DOHH2 (cell line): Measurements from ENCODE around the gene PPCDC.

Source experiments
- H3F3A ChIP-seq: fragments of 200-600 bp; sonication (generic), shearing (Covaris generic); 2 replicates; pipeline ENCODE4 v1.6.0; 2016; ENCODE audit warnings: antibody characterized with exemption, mild to moderate bottlenecking; ENCODE audit not compliant: control insufficient read depth, insufficient read depth
- H3K27ac ChIP-seq: fragments of 200-600 bp; sonication (generic); 2 replicates; pipeline ENCODE4 v1.5.1; 2014; ENCODE audit warnings: low read depth, mild to moderate bottlenecking, low read length, moderate library complexity
- H3K27me3 ChIP-seq: fragments of 200-600 bp; sonication (generic); 2 replicates; pipeline ENCODE4 v1.6.1; 2014; ENCODE audit warnings: mild to moderate bottlenecking, low read length, mixed read lengths; ENCODE audit not compliant: control insufficient read depth
- H3K36me3 ChIP-seq: fragments of 200-600 bp; sonication (generic); 2 replicates; pipeline ENCODE4 v1.6.1; 2014; ENCODE audit warnings: mild to moderate bottlenecking, low read length, moderate library complexity, mixed read lengths; ENCODE audit not compliant: control insufficient read depth
- H3K4me1 ChIP-seq: fragments of 200-600 bp; sonication (generic); 2 replicates; pipeline ENCODE4 v1.6.1; 2014; ENCODE audit warnings: mild to moderate bottlenecking, low read length, mixed read lengths; ENCODE audit not compliant: control insufficient read depth
- H3K4me2 ChIP-seq: fragments of 200-600 bp; sonication (generic); 2 replicates; pipeline ENCODE4 v1.6.0; 2014; ENCODE audit warnings: mild to moderate bottlenecking, low read length, moderate library complexity
- H3K4me3 ChIP-seq: fragments of 200-600 bp; sonication (generic); 2 replicates; pipeline ENCODE4 v1.5.1; 2014; ENCODE audit warnings: mild to moderate bottlenecking, low read length, mixed read lengths
- H3K79me2 ChIP-seq: fragments of 200-600 bp; sonication (generic); 2 replicates; pipeline ENCODE4 v1.6.1; 2014; ENCODE audit warnings: mild to moderate bottlenecking, low read length, mixed read lengths; ENCODE audit not compliant: control insufficient read depth
- H3K9me2 ChIP-seq: fragments of 200-600 bp; sonication (generic); replicated peaks from 2 replicates; pipeline ENCODE4 v1.6.1; 2014; ENCODE audit warnings: mild to moderate bottlenecking, low read length, mixed read lengths; ENCODE audit not compliant: control insufficient read depth
- H3K9me3 ChIP-seq: fragments of 200-600 bp; sonication (generic); 2 replicates; pipeline ENCODE4 v1.6.1; 2014; ENCODE audit warnings: antibody characterized with exemption, low read length, mixed read lengths; ENCODE audit not compliant: control insufficient read depth, insufficient read depth
- H4K20me1 ChIP-seq: fragments of 200-600 bp; sonication (generic); 2 replicates; pipeline ENCODE4 v1.6.0; 2014; ENCODE audit warnings: low read depth, mild to moderate bottlenecking, antibody characterized with exemption, low read length, moderate library complexity; ENCODE audit not compliant: control insufficient read depth, insufficient read depth
- CTCF ChIP-seq: fragments of 200-600 bp; sonication (generic); IDR thresholded peaks from one replicate; pipeline ENCODE4 v1.5.1; 2014; ENCODE audit warnings: antibody characterized with exemption, mild to moderate bottlenecking, low read depth, low read length; ENCODE audit not compliant: poor library complexity, severe bottlenecking
- EZH2phosphoT487 ChIP-seq: fragments of 200-600 bp; sonication (generic); IDR thresholded peaks from 2 replicates; pipeline ENCODE4 v1.6.1; 2017; ENCODE audit warnings: borderline replicate concordance, mild to moderate bottlenecking, antibody characterized with exemption, low read length, moderate library complexity, mixed read lengths

PPCDC gene

GRCh38 chr15:75067123-75067830, 43.9 kb downstream of the PPCDC start:
- Histone ChIP-seq H3K9me2 (no peaks in the 10 kb centered on the region), H3K4me2 (no peak overlapping the region), H4K20me1 (no peaks in the 10 kb centered on the region), H3K4me1 (peaks cover 15% of the 10 kb centered on the region), H3K79me2 (no peaks in the 10 kb centered on the region), H3K4me3 (no peak overlapping the region), H3K27ac (no peak overlapping the region), H3F3A (no peaks in the 10 kb centered on the region), H3K9me3 (no peaks in the 10 kb centered on the region), H3K27me3 (no peaks in the 10 kb centered on the region), H3K36me3 (no peaks in the 10 kb centered on the region)
- TF ChIP-seq EZH2phosphoT487 (no peak), CTCF (no peak)

- Histone ChIP-seq H3K4me2 (no peak overlapping the region; the same call in 1 of the 2 replicates), H4K20me1 (no peaks in the 10 kb centered on the region), H3K9me2 (no peaks in the 10 kb centered on the region), H3K27me3 (no peaks in the 10 kb centered on the region), H3K79me2 (no peaks in the 10 kb centered on the region), H3K4me3 (no peak overlapping the region), H3K4me1 (peaks cover 19% of the 10 kb centered on the region), H3K36me3 (no peaks in the 10 kb centered on the region), H3K27ac (no peak overlapping the region), H3F3A (no peaks in the 10 kb centered on the region), H3K9me3 (no peaks in the 10 kb centered on the region)
- TF ChIP-seq EZH2phosphoT487: no peak
- TF ChIP-seq CTCF: no peak
These were observed 45.4 kb downstream of the PPCDC start for GRCh38 chr15:75068748-75069147.

- H4K20me1 ChIP-seq: no peaks in the 10 kb centered on the region
- H3K9me2 ChIP-seq: no peaks in the 10 kb centered on the region
- peaks cover 19% of the 10 kb centered on the region for H3K4me1 ChIP-seq
- no peaks in the 10 kb centered on the region for H3F3A ChIP-seq
- H3K4me2 ChIP-seq: peak overlapping the region; percentile 41
- H3K79me2 ChIP-seq: no peaks in the 10 kb centered on the region
- no peaks in the 10 kb centered on the region for H3K36me3 ChIP-seq
- 0 out of 2 replicates have a peak overlapping the region, but pooled peaks have one; percentile 7 for H3K27ac ChIP-seq
- TF ChIP-seq CTCF (no peak), EZH2phosphoT487 (no peak)
- no peaks in the 10 kb centered on the region for H3K9me3 ChIP-seq
- H3K4me3 ChIP-seq: no peak overlapping the region
- H3K27me3 ChIP-seq: no peaks in the 10 kb centered on the region
These were observed 46.0 kb downstream of the PPCDC start for GRCh38 chr15:75069301-75069925.
